WI38 (cell line): ENCODE data around the gene CD44.

Experiments used
- H3K4me3 ChIP-seq: 2 replicates; pipeline ENCODE4 v1.5.1; 2011; ENCODE audit warnings: low read depth, mild to moderate bottlenecking, control low read depth, low read length
- TF ChIP-seq, protein P1 (sequence below): IDR thresholded peaks from 2 replicates; pipeline ENCODE4 v1.5.1; 2012; ENCODE audit warnings: low read depth, mild to moderate bottlenecking, control low read depth, low read length

The CD44 gene

DNA sequence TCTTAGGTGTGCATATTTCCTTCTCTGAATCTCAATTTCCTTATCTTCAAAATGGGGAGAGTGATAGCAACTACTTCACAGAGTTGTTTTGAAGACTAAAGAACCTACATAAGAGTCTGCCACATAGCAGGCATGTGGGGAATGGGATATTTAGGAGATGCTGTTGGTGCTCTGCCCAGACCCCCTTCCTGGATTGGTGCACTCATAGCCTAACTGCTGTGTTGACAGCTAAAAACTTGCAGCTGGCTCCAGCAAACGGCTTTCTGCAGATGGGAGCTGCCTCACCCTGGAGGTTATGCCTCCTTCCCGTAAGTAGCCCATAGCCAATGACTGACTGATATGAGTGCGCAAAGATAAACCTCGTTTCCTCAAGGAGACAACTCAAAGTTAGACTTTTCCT, 106.1 kb downstream of the CD44 start:
- no peak overlapping the region for H3K4me3 ChIP-seq
- TF ChIP-seq, protein P1, sequence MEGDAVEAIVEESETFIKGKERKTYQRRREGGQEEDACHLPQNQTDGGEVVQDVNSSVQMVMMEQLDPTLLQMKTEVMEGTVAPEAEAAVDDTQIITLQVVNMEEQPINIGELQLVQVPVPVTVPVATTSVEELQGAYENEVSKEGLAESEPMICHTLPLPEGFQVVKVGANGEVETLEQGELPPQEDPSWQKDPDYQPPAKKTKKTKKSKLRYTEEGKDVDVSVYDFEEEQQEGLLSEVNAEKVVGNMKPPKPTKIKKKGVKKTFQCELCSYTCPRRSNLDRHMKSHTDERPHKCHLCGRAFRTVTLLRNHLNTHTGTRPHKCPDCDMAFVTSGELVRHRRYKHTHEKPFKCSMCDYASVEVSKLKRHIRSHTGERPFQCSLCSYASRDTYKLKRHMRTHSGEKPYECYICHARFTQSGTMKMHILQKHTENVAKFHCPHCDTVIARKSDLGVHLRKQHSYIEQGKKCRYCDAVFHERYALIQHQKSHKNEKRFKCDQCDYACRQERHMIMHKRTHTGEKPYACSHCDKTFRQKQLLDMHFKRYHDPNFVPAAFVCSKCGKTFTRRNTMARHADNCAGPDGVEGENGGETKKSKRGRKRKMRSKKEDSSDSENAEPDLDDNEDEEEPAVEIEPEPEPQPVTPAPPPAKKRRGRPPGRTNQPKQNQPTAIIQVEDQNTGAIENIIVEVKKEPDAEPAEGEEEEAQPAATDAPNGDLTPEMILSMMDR: no peak

DNA sequence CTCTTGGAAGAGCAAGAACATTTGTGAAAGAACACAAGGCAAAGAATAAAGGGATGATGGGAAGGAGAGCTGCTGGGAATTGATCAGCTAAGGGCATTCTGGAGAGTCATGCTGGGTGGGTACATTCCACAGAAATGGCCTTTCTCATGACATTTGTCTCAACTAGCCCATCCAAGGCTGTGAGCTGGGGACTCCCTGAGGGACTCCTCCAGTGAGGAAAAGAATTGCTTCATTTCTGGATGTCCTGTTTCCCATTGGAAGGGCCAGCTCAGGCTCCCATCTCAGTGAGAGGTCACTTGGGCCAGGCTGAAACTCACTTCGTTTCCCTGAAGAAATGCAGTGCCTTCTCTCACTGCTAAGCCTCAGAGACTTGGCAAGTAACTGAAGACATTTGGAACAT, 106.8 kb downstream of the CD44 start:
- TF ChIP-seq, protein P1: no peak
- H3K4me3 ChIP-seq: no peak overlapping the region

DNA sequence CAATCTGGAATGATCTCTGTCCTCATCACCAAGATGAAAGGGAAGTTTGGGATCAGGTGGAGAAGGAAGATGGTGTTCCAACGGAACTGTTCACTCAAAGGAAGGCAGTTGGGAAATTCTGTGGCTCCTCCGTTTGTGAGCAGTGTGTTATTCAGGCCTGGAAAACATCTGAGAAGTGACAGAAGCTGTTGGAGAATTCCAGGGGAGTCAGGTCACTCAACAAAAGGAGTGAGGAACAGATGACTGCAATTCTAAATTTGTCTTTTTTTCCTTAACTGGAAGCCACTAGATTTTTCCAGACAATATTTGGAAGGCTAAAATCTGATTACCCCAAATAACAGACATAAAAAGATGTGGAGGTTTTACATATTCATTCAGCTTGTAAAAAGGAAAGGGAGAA, 107.8 kb downstream of the CD44 start:
- TF ChIP-seq, protein P1: no peak
- no peak overlapping the region for H3K4me3 ChIP-seq

DNA sequence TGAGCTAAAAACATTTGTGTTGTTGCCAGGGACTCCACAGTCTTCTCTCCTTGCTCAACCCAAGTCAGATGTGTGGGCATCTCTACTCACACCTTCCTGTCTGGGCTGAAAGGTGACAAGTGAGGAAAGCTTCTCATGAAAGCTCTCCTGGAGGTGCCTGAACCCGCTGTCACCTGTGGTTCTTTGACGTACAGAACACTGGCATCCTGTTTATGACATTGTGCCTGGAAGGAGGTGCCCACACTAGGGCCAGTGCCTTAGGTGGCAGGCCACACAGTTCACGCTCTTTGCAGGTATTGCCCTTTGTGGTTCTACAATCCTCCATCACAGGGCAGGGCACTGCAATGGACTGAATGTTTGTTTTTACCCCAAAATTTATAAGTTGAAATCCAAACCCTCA, 108.5 kb downstream of the CD44 start:
- no peak overlapping the region for H3K4me3 ChIP-seq
- TF ChIP-seq, protein P1: no peak

DNA sequence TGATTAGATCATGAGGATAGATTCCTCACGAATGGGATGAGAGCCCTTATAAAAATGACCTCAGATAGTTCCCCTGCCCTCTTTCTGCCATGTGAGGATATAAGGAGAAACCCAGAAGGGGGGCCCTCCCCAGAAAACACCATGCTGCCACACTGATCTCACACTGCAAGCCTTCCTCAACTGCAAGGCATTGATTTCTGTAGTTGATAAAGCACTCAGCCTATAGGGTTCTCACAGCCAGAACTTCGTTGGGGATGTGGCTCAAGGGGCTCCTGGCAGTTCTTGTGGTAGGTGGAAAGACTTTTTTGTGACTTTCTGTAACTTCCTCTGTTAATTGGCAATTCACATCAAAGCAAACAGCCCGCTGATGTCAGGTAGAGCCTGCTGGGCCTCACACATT, 108.9 kb downstream of the CD44 start:
- TF ChIP-seq, protein P1: no peak
- H3K4me3 ChIP-seq: no peak overlapping the region

DNA sequence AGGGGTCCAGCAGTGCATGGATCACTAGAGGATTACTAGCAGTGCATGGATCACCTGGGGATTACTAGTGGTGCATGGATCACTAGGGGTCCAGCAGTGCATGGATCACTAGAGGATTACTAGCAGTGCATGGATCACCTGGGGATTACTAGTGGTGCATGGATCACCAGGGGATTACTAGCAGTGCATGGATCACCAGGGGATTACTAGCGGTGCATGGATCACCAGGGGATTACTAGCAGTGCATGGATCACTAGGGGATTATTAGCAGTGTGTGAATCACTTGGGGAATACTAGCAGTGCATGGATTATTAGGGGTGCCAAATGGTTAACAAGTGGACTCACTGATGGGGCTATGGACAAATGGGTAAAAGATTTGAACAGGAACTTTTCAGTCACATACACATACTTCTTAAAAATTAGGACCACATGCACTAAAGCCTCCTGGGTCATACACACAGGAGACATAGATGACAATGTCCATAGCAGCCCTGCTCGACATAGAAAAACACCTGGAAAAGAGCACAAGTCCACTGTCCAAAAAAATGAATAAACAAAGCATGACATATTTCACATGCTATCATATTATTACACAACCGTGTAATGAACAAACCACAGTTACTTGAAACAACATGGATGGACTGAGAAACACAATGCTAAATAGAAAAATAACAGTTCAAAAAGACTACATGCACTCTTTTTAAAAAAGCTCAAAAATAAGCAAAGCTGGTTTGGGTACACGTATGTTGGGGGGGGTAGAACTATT, 109.8 kb downstream of the CD44 start:
- TF ChIP-seq, protein P1: no peak
- H3K4me3 ChIP-seq: no peak overlapping the region

DNA sequence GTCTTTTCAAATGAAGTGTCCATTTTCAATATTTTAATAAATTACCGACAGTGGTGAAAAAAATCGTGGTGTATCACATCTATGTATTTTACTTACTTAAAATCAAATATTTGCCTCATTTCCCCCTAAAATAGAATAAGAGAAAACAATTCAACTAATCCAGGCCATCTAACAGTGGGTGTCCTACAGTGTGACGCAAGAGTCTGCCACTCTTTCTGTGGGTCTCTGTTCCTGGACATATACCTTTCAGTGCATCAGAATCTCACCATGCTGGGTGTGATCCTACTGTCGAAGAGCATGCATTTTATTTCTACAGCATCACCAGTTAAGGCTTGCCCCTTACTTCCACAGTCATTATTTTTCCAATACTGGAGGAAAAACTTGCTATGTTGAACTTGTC, 111.2 kb downstream of the CD44 start:
- TF ChIP-seq, protein P1: no peak

More for the DNA sequence above, 111.2 kb downstream of the CD44 start:
- no peak overlapping the region for H3K4me3 ChIP-seq
